Activated CD4-positive, alpha-beta T cell treated with anti-CD3 and anti-CD28 coated beads, Interleukin-2, amount 50 U/mL, for 24 hours (primary cell): ENCODE data around the gene S1PR5.

ENCODE experiments used
- DNase-seq, 2 donors: peaks; one replicate each; pipeline ENCODE4 v3.0.0-alpha.2; 2020; ENCODE audit warnings: low read depth in 1 of 2, low spot score in 1 of 2

Gene S1PR5

DNA sequence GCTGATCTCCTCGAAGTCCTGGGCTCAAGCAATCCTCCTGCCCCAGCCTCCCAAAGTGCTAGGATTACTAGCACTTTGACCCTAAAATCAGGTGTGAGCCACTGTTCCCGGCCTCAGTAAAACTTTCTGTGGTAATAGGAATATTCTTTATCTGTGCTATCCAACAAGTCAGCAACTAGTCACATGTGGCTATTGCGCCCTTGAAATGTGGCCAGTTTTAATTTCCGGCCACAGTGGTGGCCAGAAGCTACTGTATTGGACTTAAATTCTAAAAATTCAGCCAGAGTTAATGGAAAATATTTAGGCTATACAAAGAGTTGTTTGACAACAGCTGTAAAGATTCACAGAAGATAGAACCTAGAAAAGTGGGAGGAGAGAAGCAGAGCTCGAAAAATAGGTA is 44.1 kb downstream of the S1PR5 start:
- DNase-seq = no peak

DNA sequence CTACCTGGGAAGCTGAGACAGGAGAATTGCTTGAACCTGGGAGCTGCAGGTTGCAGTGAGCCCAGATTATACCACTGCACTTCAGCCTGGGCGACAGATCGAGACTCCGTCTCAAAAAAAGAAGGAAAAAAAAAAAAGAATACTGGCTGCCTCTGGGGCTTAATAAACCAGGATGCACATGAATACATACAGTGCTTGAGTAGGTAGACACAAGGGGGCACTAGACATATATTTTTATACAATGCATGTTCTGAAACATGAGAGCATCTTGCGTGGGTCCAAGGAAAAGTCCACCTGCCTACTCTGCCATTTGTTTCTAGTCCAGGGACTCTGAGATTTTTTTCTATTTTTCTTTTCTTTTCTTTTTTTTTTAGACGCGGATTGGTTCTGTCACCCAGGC is 45.3 kb downstream of the S1PR5 start:
- peak in 1 of 2 donors; percentile 10 for DNase-seq

DNA sequence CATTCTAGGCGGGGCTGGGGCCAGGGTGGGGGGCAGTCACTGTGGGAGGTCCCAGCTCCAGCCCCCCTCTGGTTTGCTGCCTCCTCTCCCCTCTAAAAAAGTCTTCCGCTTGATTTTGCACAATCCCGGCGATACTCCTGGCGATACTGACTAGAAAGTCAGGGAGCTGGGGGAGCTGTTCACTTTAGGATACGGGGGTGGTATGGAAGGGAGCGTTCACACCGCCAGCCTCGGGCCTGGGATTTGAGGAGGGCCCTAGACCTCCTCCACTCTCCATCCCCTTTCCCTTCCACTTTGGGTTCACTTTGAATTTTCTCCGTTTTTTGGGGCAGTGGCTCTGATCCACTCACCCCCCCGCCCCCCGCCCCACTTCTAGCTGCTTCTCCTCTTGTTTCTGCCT is 49.1 kb downstream of the S1PR5 start:
- no peak for DNase-seq

DNA sequence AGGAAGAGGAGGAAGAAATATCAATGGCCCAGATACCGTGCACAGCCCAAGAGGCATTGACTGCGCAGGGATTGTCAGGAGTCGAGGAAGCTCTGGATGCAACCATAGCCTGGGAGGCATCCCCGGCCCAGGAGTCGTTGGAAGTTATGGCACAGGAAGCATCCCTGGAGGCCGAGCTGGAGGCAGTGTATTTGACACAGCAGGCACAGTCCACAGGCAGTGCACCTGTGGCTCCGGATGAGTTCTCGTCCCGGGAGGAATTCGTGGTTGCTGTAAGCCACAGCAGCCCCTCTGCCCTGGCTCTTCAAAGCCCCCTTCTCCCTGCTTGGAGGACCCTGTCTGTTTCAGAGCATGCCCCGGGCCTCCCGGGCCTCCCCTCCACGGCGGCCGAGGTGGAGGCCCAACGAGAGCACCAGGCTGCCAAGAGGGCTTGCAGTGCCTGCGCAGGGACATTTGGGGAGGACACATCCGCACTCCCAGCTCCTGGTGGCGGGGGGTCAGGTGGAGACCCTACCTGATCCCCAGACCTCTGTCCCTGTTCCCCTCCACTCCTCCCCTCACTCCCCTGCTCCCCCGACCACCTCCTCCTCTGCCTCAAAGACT is 50.0 kb downstream of the S1PR5 start:
- DNase-seq = no peak

DNA sequence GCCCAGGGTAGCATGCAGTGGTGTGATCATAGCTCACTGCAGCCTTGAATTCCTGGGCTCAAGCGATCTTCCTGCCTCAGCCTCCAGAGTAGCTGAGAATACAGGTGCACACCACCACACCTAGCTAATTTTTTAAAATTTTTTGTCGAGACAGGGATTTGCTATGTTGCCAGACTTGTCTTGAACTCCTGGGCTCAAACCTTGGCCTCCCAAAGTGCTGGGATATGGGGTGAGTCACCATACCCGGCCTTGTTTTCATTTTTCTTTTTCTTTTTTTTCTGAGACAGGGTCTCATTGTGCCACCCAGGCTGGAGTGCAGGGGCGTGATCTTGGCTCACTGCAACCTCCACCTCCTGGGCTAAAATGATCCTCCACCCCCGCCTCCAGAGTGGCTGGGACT is 52.8 kb downstream of the S1PR5 start:
- no peak for DNase-seq
